GM12892 (cell line): Measurements from ENCODE around the gene CASQ2.

Experiments used
- POLR2A ChIP-seq: IDR thresholded peaks from 2 replicates; pipeline ENCODE4 v1.6.1; 2011; ENCODE audit warnings: low read depth, low read length, control low read depth
- POLR2AphosphoS5 ChIP-seq: IDR thresholded peaks from 2 replicates; pipeline ENCODE4 v1.6.1; 2011; ENCODE audit warnings: low read depth, low read length, control low read depth

DNA sequence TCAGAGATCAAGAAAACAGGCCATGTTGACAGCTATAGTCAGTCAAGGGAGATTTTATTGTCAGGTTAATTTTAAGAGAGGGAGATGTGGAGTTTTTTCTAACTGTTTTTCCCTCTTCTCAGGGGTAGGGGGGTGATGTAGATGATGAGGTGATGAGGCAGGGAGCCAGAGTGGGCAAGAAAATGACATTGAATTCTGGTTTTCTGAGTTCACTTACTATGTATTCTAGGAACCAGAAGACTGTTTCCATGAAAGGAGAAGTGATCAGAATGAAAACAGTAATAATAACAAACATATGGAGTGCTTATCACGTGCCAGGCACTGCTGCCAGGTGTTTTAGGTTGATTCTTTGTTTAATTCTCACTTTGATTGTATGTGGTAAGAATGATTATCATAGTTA, 40.2 kb downstream of the CASQ2 start:
- TF ChIP-seq POLR2A (no peak), POLR2AphosphoS5 (no peak)
